HG02623 (cell line): ENCODE data around the gene GIT2.
"Not testable (repeated sequence)": the region's sequence is repeated elsewhere in the genome, so short reads cannot be mapped to it uniquely, and the experiment has no call there.

Experiments used
- ATAC-seq: cut with Tn5 transposase; IDR thresholded peaks from one replicate; pipeline ENCODE4 v1.9.1; 2021; ENCODE audit warnings: moderate library complexity; ENCODE audit not compliant: unreplicated experiment

GIT2 gene

GRCh38 chr12:109995686-109996482 lies at the start of gene GIT2:
Gene GIT2 (minus strand): TSS chr12:109996368. CDS start chr12:109996224, 144 bp downstream.
- ATAC-seq: peak; percentile 64

GRCh38 chr12:110042264-110042663 lies 46.1 kb upstream of the GIT2 start:
- no peak for ATAC-seq

GRCh38 chr12:110039085-110039807 lies 43.1 kb upstream of the GIT2 start:
- ATAC-seq: no peak

GRCh38 chr12:110038741-110039084 lies 42.5 kb upstream of the GIT2 start:
- ATAC-seq: no peak

GRCh38 chr12:110037315-110037714 lies 41.1 kb upstream of the GIT2 start:
- ATAC-seq: no peak

- no peak for ATAC-seq
Observed at GRCh38 chr12:110035534-110036104, 39.5 kb upstream of the GIT2 start.

- ATAC-seq: no peak
Observed at GRCh38 chr12:110033888-110034287, 37.7 kb upstream of the GIT2 start.

- ATAC-seq: no peak
Observed at GRCh38 chr12:110029290-110029815, 33.2 kb upstream of the GIT2 start.

GRCh38 chr12:110028323-110028722 lies 32.2 kb upstream of the GIT2 start:
- no peak for ATAC-seq

GRCh38 chr12:110024051-110024450 lies 27.9 kb upstream of the GIT2 start:
- no peak for ATAC-seq

GRCh38 chr12:110023059-110023980 lies 27.2 kb upstream of the GIT2 start:
- no peak for ATAC-seq

GRCh38 chr12:110020956-110021355 lies 24.8 kb upstream of the GIT2 start:
- ATAC-seq: no peak

GRCh38 chr12:110015132-110015531 lies 19.0 kb upstream of the GIT2 start:
- no peak for ATAC-seq

GRCh38 chr12:110012659-110013058 lies 16.5 kb upstream of the GIT2 start:
- ATAC-seq: no peak

GRCh38 chr12:110012137-110012536 lies 16.0 kb upstream of the GIT2 start:
- peak; percentile 61 for ATAC-seq

- ATAC-seq: no peak
Observed at GRCh38 chr12:110010853-110011723, 14.9 kb upstream of the GIT2 start.

GRCh38 chr12:110008681-110009398 lies 12.7 kb upstream of the GIT2 start:
- ATAC-seq: not testable (repeated sequence)

- ATAC-seq: no peak
Observed at GRCh38 chr12:110007881-110008280, 11.7 kb upstream of the GIT2 start.

GRCh38 chr12:110006115-110006514 lies 9.9 kb upstream of the GIT2 start:
- ATAC-seq: no peak
